Gastrocnemius medialis (tissue), 4 donors: Measurements from ENCODE around the gene LINC00237.

Source experiments
- POLR2A ChIP-seq, 2 donors: fragments of 450-650 bp; IDR thresholded peaks; one replicate each; pipeline ENCODE4 v1.6.1; 2017; ENCODE audit warnings: antibody characterized with exemption in 2 of 2, mild to moderate bottlenecking in 2 of 2, moderate library complexity in 2 of 2
- TF ChIP-seq, protein P1 (sequence below), 5 experiments: fragments of 450-650 bp in 3 of 5; fragments of 200-600 bp in 2 of 5; sonication (generic) in 2 of 5; IDR thresholded peaks in 4 of 5; conservative IDR thresholded peaks in 1 of 5; 1 replicate in 4 of 5; 2 replicates in 1 of 5; pipeline ENCODE4 v1.5.1; 2016 to 2019; ENCODE audit warnings: antibody characterized with exemption in 5 of 5, mild to moderate bottlenecking in 3 of 5, moderate library complexity in 3 of 5

DNA sequence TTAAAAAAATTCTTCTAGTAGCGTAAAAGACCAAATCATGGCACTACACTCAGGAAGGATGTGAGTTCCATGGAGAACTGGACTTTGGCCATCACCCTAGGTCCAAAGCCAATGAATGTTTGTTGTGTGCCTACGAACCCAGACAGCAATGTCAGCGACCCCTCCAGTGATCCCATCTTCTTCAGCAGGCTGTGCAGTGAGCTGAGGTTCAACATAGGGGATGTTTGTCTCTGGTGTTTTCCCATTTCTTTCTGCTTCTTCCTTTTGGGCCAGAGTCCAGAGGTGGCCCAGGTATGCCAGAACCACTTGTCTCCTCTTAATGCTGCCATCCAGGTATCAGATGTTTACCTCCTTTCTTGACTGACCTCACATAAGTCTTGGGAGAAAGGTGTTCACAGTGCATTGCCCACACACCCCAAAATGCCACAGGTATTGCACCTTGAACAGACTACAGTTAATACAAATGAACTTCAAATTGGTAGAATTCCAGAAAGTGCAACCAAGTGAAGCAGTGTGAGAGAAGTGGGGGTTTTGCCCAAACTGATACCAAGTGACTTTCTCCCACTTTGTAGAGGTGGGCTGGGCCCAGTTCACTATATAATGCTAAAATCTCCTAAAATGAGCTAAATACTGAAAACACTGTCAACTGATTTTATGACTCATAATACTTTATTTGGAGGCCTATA lies 33.9 kb upstream of the LINC00237 start:
- TF ChIP-seq POLR2A (IDR thresholded peaks at IDR 0.05): no peak
- TF ChIP-seq, protein P1, sequence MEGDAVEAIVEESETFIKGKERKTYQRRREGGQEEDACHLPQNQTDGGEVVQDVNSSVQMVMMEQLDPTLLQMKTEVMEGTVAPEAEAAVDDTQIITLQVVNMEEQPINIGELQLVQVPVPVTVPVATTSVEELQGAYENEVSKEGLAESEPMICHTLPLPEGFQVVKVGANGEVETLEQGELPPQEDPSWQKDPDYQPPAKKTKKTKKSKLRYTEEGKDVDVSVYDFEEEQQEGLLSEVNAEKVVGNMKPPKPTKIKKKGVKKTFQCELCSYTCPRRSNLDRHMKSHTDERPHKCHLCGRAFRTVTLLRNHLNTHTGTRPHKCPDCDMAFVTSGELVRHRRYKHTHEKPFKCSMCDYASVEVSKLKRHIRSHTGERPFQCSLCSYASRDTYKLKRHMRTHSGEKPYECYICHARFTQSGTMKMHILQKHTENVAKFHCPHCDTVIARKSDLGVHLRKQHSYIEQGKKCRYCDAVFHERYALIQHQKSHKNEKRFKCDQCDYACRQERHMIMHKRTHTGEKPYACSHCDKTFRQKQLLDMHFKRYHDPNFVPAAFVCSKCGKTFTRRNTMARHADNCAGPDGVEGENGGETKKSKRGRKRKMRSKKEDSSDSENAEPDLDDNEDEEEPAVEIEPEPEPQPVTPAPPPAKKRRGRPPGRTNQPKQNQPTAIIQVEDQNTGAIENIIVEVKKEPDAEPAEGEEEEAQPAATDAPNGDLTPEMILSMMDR (IDR thresholded peaks at IDR 0.05 in 4 of 5, conservative IDR thresholded peaks at IDR 0.05 in 1 of 5): no peak
